WTC11 (cell line): Measurements from ENCODE around the gene ERLEC1.

Experiments
- ATF2 ChIP-seq: sonication (generic); formaldehyde crosslinking; IDR thresholded peaks from 2 replicates; pipeline ENCODE4 v1.8.1; 2022; ENCODE audit warnings: low read depth, missing genetic modification reagents, borderline replicate concordance
- CREB1 ChIP-seq: sonication (generic); formaldehyde crosslinking; IDR thresholded peaks from 2 replicates; pipeline ENCODE4 v1.8.0; 2023; ENCODE audit warnings: mild to moderate bottlenecking, missing genetic modification reagents
- CTCF ChIP-seq: fragments of 200-600 bp; IDR thresholded peaks from 2 replicates; pipeline ENCODE4 v1.8.0; 2022; ENCODE audit warnings: antibody characterized with exemption
- EMX1 ChIP-seq: fragments of 250-450 bp; sonication (Bioruptor Pico); IDR thresholded peaks from 2 replicates; pipeline ENCODE4 v1.8.0; 2021; ENCODE audit warnings: mild to moderate bottlenecking
- MAX ChIP-seq: sonication (generic); formaldehyde crosslinking; IDR thresholded peaks from 2 replicates; pipeline ENCODE4 v1.8.0; 2022; ENCODE audit warnings: mild to moderate bottlenecking, missing genetic modification reagents
- ZBTB21 ChIP-seq: sonication (generic); formaldehyde crosslinking; IDR thresholded peaks from 2 replicates; pipeline ENCODE4 v1.8.1; 2023; ENCODE audit warnings: mild to moderate bottlenecking, missing genetic modification reagents, borderline replicate concordance
- ZNF138 ChIP-seq: sonication (generic); formaldehyde crosslinking; conservative IDR thresholded peaks from 2 replicates; pipeline ENCODE4 v1.8.1; 2022; ENCODE audit warnings: mild to moderate bottlenecking, moderate library complexity, missing genetic modification reagents
- TF ChIP-seq, protein P1 (sequence below): sonication (generic); formaldehyde crosslinking; IDR thresholded peaks from 2 replicates; pipeline ENCODE4 v1.8.1; 2023; ENCODE audit warnings: mild to moderate bottlenecking, missing genetic modification reagents, moderate library complexity
- TF ChIP-seq, protein P2 (sequence below): sonication (generic); formaldehyde crosslinking; conservative IDR thresholded peaks from 2 replicates; pipeline ENCODE4 v1.8.1; 2022; ENCODE audit warnings: mild to moderate bottlenecking, missing genetic modification reagents
- TF ChIP-seq, protein P3 (sequence below): sonication (generic); formaldehyde crosslinking; IDR thresholded peaks from 2 replicates; pipeline ENCODE4 v1.8.1; 2023; ENCODE audit warnings: mild to moderate bottlenecking, missing genetic modification reagents, moderate library complexity

DNA sequence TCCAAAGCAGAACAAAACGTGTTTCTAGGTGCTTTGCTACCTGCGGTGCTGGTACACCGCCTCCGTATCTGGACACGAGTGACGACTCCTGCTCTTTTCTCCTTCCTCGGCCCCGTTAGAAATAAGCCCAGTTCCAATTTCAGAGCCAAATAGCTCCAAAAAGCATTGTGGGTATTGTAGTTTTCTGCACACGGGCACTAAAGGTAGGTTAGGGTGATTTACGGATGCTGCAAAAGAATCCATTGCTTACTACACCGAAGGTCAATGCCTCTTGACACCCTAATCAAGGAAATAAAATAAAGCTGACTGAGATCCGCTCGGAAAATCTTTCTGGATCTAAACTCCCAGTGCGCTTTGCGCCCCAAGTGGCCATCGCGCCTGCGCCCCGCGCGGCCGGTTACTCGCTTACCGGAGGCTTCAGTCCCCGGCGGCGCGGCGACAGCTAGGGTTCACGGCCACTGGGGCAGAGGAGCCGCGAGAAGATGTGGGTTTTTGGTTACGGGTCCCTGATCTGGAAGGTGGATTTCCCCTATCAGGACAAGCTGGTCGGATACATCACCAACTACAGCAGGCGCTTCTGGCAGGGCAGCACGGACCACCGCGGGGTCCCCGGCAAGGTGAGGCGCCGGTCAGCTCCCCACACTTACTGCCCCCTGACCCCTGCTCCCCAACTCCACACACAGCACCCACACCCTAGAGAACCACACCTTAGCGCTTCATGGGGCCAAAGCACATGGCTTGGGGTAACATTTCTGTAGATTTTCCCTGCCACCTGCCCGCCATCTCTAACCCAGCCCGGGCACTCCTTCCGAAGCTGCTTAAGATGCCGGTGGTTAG lies 19.2 kb upstream of the ERLEC1 start, which contains the start of gene CHAC2:
- TF ChIP-seq, protein P1, sequence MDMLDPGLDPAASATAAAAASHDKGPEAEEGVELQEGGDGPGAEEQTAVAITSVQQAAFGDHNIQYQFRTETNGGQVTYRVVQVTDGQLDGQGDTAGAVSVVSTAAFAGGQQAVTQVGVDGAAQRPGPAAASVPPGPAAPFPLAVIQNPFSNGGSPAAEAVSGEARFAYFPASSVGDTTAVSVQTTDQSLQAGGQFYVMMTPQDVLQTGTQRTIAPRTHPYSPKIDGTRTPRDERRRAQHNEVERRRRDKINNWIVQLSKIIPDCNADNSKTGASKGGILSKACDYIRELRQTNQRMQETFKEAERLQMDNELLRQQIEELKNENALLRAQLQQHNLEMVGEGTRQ (CRISPR knock-in tag), result no peak
- TF ChIP-seq CTCF (no peak), ZBTB21 (CRISPR knock-in tag) (no peak), MAX (CRISPR knock-in tag) (peak; percentile 67), ATF2 (CRISPR knock-in tag) (no peak), ZNF138 (CRISPR knock-in tag) (no peak), CREB1 (CRISPR knock-in tag) (no peak), EMX1 (CRISPR knock-in tag) (no peak)
- TF ChIP-seq, protein P2, sequence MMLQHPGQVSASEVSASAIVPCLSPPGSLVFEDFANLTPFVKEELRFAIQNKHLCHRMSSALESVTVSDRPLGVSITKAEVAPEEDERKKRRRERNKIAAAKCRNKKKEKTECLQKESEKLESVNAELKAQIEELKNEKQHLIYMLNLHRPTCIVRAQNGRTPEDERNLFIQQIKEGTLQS (CRISPR knock-in tag), result no peak
- TF ChIP-seq, protein P3, sequence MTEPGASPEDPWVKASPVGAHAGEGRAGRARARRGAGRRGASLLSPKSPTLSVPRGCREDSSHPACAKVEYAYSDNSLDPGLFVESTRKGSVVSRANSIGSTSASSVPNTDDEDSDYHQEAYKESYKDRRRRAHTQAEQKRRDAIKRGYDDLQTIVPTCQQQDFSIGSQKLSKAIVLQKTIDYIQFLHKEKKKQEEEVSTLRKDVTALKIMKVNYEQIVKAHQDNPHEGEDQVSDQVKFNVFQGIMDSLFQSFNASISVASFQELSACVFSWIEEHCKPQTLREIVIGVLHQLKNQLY (CRISPR knock-in tag), result no peak
